GDM1 (cell line): ENCODE results near the gene SLF2.
"Not testable (repeated sequence)": the region's sequence is repeated elsewhere in the genome, so short reads cannot be mapped to it uniquely, and the experiment has no call there.

Experiments used
- DNase-seq: peaks from one replicate; lab custom pipeline; 2025; lab: John Stamatoyannopoulos, UW

SLF2 gene

GRCh38 chr10:100879741-100880360 lies 32.9 kb upstream of the SLF2 start:
- DNase-seq, result no peak

- no peak for DNase-seq
Measured at GRCh38 chr10:100881556-100882213, 31.1 kb upstream of the SLF2 start.

- DNase-seq, result no peak
Measured at GRCh38 chr10:100882252-100882651, 30.5 kb upstream of the SLF2 start.

- DNase-seq, result no peak
Measured at GRCh38 chr10:100882671-100883311, 30.0 kb upstream of the SLF2 start.

- DNase-seq, result no peak
Measured at GRCh38 chr10:100883312-100883821, 29.4 kb upstream of the SLF2 start.

GRCh38 chr10:100885611-100886010 lies 27.2 kb upstream of the SLF2 start:
- not testable (repeated sequence) for DNase-seq

GRCh38 chr10:100886091-100886490 lies 26.7 kb upstream of the SLF2 start:
- DNase-seq, result no peak

GRCh38 chr10:100886521-100886920 lies 26.2 kb upstream of the SLF2 start:
- DNase-seq, result no peak

GRCh38 chr10:100886963-100887362 lies 25.8 kb upstream of the SLF2 start:
- DNase-seq, result no peak

- DNase-seq, result no peak
Measured at GRCh38 chr10:100887761-100888296, 24.9 kb upstream of the SLF2 start.

GRCh38 chr10:100888957-100889356 lies 23.8 kb upstream of the SLF2 start:
- DNase-seq, result no peak

- no peak for DNase-seq
Measured at GRCh38 chr10:100889546-100889945, 23.2 kb upstream of the SLF2 start.

GRCh38 chr10:100890141-100890672 lies 22.6 kb upstream of the SLF2 start:
- no peak for DNase-seq

- no peak for DNase-seq
Measured at GRCh38 chr10:100890673-100891317, 22.0 kb upstream of the SLF2 start.

GRCh38 chr10:100894033-100894432 lies 18.7 kb upstream of the SLF2 start:
- no peak for DNase-seq

- no peak for DNase-seq
Measured at GRCh38 chr10:100894589-100895294, 18.0 kb upstream of the SLF2 start.

GRCh38 chr10:100895346-100895745 lies 17.4 kb upstream of the SLF2 start:
- DNase-seq, result no peak

GRCh38 chr10:100895896-100896295 lies 16.9 kb upstream of the SLF2 start:
- DNase-seq, result no peak

- DNase-seq, result no peak
Measured at GRCh38 chr10:100896876-100897461, 15.8 kb upstream of the SLF2 start.

- DNase-seq, result no peak
Measured at GRCh38 chr10:100897976-100898375, 14.8 kb upstream of the SLF2 start.

GRCh38 chr10:100899171-100899570 lies 13.6 kb upstream of the SLF2 start:
- no peak for DNase-seq
